GM08714 (cell line): ENCODE measurements around the gene FLT3LG.

Experiments
- H3K4me3 ChIP-seq: fragments of 200-500 bp; sonication (Bioruptor generic); 2 replicates; pipeline ENCODE4 v1.5.1; 2014; ENCODE audit warnings: mild to moderate bottlenecking, low read length, inconsistent platforms
- ZNF274 ChIP-seq: IDR thresholded peaks from 2 replicates; pipeline ENCODE4 v1.6.1; 2012; ENCODE audit warnings: mild to moderate bottlenecking, low read depth, low read length

Gene FLT3LG

DNA sequence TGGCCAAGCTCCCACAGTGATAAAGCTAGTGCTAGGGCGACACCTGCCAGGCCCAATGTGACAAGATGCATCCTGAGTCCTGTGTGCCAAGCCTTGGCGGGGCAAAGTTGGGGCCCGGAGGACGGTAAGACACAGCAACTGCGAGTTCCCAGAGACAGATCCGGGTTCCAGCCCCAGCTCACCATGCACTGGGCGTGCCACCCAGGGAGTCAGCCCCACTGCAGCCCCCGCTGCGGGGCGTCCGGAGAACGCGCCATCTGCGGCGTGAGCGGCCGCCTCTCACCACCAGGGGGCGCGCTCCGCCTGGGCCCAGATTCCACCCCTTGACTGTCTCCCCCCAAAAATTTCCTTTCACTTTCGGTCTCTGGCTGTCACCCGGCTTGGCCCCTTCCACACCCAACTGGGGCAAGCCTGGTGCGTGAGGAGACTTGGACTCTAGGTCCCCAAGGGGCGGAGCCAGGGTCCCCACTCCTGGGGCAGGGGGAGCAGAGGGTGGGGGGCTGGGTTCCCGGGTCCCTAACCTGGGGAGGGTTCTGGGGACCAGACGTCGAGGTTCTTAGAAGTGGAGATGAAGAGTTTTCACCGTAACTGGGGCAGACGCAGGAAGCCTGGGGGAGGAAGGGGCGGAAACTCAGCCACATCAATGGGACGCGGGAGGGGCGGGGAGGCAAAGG, at the start of gene FLT3LG:
Gene FLT3LG, plus strand, starts transcription at position 348 of the 674 bp plus-strand sequence. CDS start 425 bp downstream, outside the sequence.
- H3K4me3 ChIP-seq, result peak within 1 kb of the TSS; percentile 51; the same call in 1 of the 2 replicates
- no peak for TF ChIP-seq ZNF274

- TF ChIP-seq ZNF274, result no peak
- H3K4me3 ChIP-seq, result no peak within 1 kb of the TSS
Measured at GRCh38 chr19:49425178-49425577, 48.8 kb upstream of the FLT3LG start, which contains the start of gene GFY. Gene GFY, plus strand, starts transcription at chr19:49425388. Its CDS starts 1,043 bp downstream, at chr19:49426431.

DNA sequence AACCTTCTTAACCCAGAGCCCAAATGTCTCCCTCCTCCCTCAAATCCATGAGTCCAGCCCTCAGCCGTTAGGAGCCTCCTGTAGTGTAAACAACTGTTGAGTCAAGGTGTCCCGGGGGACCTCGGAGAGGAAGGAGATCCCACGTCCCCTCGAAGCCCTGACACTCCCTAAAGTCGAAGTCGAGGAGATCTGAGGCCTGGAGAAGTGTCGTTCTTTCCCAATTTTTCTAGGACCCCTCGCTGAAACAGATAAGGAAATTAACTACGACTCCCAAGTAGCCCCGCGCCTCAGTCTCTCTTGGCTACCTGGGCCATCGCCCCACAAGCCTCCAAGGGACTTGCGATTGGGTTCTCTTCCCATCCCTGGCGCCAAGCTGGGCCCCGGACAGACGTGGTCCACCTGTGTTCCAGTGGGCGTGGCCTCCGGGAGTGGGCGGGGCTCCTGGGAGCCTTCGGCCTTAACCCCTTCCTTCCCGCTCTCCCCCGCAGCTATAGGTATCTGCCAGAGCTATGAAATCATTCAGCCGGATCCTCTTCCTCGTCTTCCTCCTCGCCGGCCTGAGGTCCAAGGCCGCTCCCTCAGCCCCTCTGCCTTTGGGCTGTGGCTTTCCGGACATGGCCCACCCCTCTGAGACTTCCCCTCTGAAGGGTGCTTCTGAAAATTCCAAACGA, 48.0 kb upstream of the FLT3LG start:
- H3K4me3 ChIP-seq, result no peak overlapping the region
- no peak for TF ChIP-seq ZNF274

- no peak overlapping the region for H3K4me3 ChIP-seq
- no peak for TF ChIP-seq ZNF274
Measured at GRCh38 chr19:49427339-49427738, 46.7 kb upstream of the FLT3LG start.

- no peak overlapping the region for H3K4me3 ChIP-seq
- no peak for TF ChIP-seq ZNF274
Measured at GRCh38 chr19:49427855-49428546, 46.0 kb upstream of the FLT3LG start.

GRCh38 chr19:49428547-49429451, 45.2 kb upstream of the FLT3LG start:
- H3K4me3 ChIP-seq, result no peak overlapping the region
- no peak for TF ChIP-seq ZNF274

GRCh38 chr19:49430172-49430677, 43.8 kb upstream of the FLT3LG start:
- TF ChIP-seq ZNF274, result no peak
- H3K4me3 ChIP-seq, result no peak overlapping the region

DNA sequence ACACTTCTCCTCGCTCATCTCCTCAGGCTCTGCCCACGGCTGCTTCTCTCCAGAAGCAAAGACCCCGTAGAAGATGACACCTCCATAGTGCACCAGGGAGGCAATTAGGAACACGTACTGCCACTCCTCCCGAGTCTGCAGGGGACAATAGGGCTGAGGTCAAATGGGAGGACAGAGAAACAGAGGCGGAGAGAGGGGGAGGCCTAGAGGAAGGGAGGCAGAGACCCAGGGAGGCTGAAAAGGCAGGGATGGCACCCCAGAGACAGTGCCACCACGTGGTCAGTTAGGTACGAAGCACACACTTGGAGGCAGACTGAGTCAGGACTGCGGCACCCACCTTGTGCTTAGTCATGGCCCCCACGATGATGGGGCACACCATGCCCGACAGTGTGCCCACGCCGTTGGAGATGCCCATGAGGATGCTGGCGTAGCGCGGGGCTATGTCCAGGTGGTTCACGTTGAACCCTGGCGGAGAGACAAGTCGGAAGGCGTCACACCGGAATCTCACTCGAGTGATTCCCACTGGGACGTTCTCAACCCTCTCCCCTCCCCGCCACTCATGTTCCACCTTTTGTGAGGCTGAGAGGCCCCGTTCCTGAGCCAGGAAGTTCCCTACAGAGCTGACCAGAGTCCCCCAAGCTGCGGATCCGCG, 43.2 kb upstream of the FLT3LG start:
- no peak overlapping the region for H3K4me3 ChIP-seq
- TF ChIP-seq ZNF274, result no peak

DNA sequence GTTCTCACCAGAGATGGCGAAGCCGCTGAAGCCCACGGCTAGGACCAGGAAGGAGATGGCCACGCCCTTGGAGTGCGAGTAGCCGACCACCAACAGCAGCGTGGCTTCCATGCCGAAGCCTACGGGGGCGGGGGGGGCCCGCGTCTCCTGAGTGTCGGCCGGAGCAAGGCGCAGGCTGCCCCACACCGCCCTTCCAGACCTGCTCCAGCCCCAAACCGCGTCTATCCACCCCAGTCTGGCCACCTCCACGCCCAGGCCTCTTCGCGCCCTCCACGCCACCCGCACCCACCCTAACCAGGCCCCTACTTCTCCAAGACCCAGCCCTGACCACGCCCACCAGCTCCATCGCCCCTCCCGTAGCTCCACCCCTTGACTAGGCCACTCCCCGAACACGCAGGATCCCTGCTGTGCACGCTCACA, 42.7 kb upstream of the FLT3LG start:
- H3K4me3 ChIP-seq, result no peak overlapping the region
- no peak for TF ChIP-seq ZNF274

DNA sequence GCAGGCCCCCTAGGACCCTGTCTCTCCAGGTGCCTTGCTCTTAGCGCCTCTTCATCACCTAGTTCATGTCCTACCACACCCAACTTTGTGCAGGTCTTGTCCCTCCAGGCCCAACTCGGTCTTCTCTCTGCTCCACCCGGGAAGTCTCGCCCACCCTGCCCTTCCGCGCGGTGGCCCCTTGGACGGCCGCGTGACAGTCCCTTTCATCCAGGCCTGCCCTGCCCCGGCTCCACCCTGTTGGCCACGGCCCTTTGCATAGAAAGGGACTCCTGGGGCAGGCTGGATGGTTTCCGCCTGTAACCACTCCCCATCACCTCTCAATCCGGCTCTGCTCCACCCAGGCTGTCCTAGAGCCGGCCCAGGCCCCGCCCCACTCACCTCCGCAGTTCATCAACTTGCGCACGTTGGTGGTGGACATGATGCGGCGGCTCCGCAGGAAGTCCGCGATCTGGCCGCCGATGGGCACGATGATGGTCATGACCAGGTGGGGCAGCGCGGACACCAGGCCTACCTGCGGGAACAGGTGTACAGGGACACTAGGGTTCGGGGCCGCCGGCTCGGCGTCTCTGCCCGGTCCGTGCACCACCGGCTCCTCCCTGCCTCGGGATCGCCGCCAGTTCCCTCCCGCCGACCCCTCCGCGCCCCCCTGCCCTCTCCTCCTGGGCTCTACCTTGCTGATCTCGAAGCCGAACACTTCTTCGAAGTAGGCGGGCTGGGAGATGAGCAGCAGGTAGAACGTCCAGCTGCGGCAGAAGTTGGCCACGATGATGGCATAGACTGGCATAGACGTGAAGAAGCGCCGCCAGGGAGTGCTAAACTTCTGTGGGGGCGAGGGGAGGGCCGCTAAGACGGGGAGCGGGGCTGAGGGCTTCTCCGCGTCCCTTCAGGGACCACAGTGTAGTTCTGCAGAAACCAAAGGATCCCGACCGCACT, 41.6 kb upstream of the FLT3LG start:
- H3K4me3 ChIP-seq, result no peak overlapping the region

DNA sequence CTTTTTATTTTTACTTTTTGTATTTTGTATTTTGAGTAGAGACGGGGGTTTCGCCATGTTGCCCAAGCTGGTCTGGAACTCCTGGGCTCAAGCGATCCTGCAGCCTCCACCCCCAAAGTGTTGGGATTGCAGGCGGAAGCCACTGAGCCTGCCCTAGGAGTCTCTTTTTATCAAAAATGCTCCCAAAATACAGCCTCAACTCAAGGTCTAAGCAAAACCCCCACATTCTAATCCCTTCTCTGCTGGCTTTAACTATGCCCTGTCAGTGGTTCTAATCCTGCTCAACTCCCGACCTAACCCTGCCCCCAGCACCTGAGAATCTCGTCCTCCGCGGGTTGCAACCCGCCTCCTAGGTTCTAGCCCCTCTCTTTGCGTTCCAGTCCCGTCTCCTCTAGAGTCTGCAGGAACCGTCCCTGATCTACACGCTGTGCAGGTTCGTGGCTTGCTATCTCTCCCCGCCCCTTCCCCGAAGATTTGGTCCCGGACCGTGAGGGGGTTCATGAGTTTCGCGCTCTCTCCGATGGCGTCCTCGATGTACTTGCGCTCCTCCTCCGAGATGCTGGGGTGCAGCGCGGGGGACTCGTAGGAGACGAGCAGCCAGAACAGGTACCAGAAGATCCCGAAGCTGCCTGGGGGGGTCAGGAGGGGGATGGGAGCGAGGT, 40.6 kb upstream of the FLT3LG start:
- no peak overlapping the region for H3K4me3 ChIP-seq
- TF ChIP-seq ZNF274, result no peak

More for the DNA sequence above, 41.6 kb upstream of the FLT3LG start:
- TF ChIP-seq ZNF274, result no peak
